Panc1 (cell line): ENCODE measurements around the gene LGR4. TPM values are rescaled to one million over a fixed set of nuclear protein-coding genes. Genes with fewer than 3 reads are reported as not detected.

Experiments used
- ATAC-seq: fragments of 200-7000 bp; cut with Tn5 transposase; 2 replicates; pipeline ENCODE4 v1.9.1; 2020; ENCODE audit warnings: mild to moderate bottlenecking, moderate library complexity
- Bru-seq: library from RNA; stranded (reverse); fragments of 400-500 nt; gene quantifications from one replicate; lab custom pipeline; 2021; lab: Mats Ljungman, UMichigan
- BruChase-seq, 2 experiments: library from RNA; stranded (reverse); fragments of 400-500 nt; gene quantifications; one replicate each; lab custom pipeline; 2021; lab: Mats Ljungman, UMichigan
- BruUV-seq: library from RNA; stranded (reverse); fragments of 400-500 nt; replicated peaks from 2 replicates; lab custom pipeline; 2021; lab: Mats Ljungman, UMichigan
- CTCF ChIA-PET: fragments of 300-600 bp; sonication (Branson Sonifier 250); formaldehyde crosslinking; loops from one replicate; lab custom pipeline; 2022; ENCODE audit warnings: antibody characterized with exemption; lab: Charles Lee
- POLR2A ChIA-PET: fragments of 300-600 bp; sonication (Branson Sonifier 250); formaldehyde crosslinking; loops from one replicate; lab custom pipeline; 2022; ENCODE audit warnings: antibody characterized with exemption; lab: Charles Lee
- DNase-seq: peaks from one replicate; pipeline ENCODE4 v3.0.0-alpha.2; 2010; ENCODE audit warnings: low read depth, low spot score
- H3K27ac ChIP-seq: 2 replicates; pipeline ENCODE4 v1.5.1; 2011; ENCODE audit warnings: mild to moderate bottlenecking, low read length, inconsistent platforms
- H3K27me3 ChIP-seq: fragments of 200-500 bp; sonication (Bioruptor generic); 2 replicates; pipeline ENCODE4 v1.6.0; 2014; ENCODE audit warnings: low read length, inconsistent platforms; ENCODE audit not compliant: control insufficient read depth, insufficient read depth
- H3K36me3 ChIP-seq: fragments of 200-500 bp; sonication (Bioruptor generic); 2 replicates; pipeline ENCODE4 v1.5.1; 2014; ENCODE audit warnings: inconsistent platforms, mild to moderate bottlenecking, low read length, moderate library complexity; ENCODE audit not compliant: control insufficient read depth, insufficient read depth
- H3K4me1 ChIP-seq: 2 replicates; pipeline ENCODE4 v1.5.1; 2011; ENCODE audit warnings: inconsistent platforms, mild to moderate bottlenecking, low read length, moderate library complexity; ENCODE audit not compliant: control insufficient read depth, insufficient read depth
- H3K4me3 ChIP-seq, 2 experiments: 2 replicates each; pipeline ENCODE4 v1.5.1; 2011 to 2012; ENCODE audit warnings: low read depth in 2 of 2, low read length in 2 of 2, mild to moderate bottlenecking in 2 of 2, inconsistent platforms in 1 of 2, moderate library complexity in 1 of 2
- H3K9me3 ChIP-seq: fragments of 200-500 bp; sonication (Bioruptor generic); 2 replicates; pipeline ENCODE4 v1.5.1; 2014; ENCODE audit warnings: low read depth, mild to moderate bottlenecking, inconsistent platforms, low read length, moderate library complexity; ENCODE audit not compliant: control insufficient read depth, insufficient read depth
- POLR2AphosphoS5 ChIP-seq: IDR thresholded peaks from 2 replicates; pipeline ENCODE4 v1.6.1; 2012; ENCODE audit warnings: mild to moderate bottlenecking, low read depth, low read length, moderate library complexity
- SIN3A ChIP-seq: IDR thresholded peaks from 2 replicates; pipeline ENCODE4 v1.6.1; 2012; ENCODE audit warnings: low read depth, mild to moderate bottlenecking, low read length, moderate library complexity, borderline replicate concordance; ENCODE audit not compliant: insufficient read depth
- TCF7L2 ChIP-seq: IDR thresholded peaks from 2 replicates; pipeline ENCODE4 v1.6.1; 2011; ENCODE audit warnings: mild to moderate bottlenecking, low read depth, low read length, inconsistent platforms
- in situ Hi-C: cut with HindIII; loops from 2 replicates; pipeline ENCODE4 v1.10.0; 2016; ENCODE audit warnings: low sequenced_read_pairs, low pct_unique_long_range_greater_than_20kb
- intact Hi-C: fragments of 100-400 bp; cut with micrococcal nuclease; formaldehyde crosslinking; loops from one replicate; pipeline ENCODE4 v1.10.0; 2022; ENCODE audit not compliant: unreplicated experiment
- long read RNA-seq: library from polyadenylated mRNA; unstranded; transcript quantifications from one replicate; pipeline ENCODE4 v2.0.0, GENCODE V29; 2021; ENCODE audit not compliant: unreplicated experiment
- polyA plus RNA-seq: library from polyadenylated mRNA; unstranded; fragments of >200 nt; gene quantifications from one replicate; pipeline ENCODE4 v1.2.1, GENCODE V29; 2012; ENCODE audit warnings: missing spikeins; ENCODE audit not compliant: insufficient read length
- total RNA-seq: library from RNA; stranded (reverse); gene quantifications from one replicate; pipeline ENCODE4 v1.2.1, GENCODE V29; 2021; ENCODE audit not compliant: unreplicated experiment
- TF ChIP-seq, protein P1 (sequence below), 2 experiments: IDR thresholded peaks; 2 replicates each; pipeline ENCODE4 v1.6.1; 2011 to 2012; ENCODE audit warnings: low read depth in 2 of 2, control low read depth in 1 of 2, low read length in 1 of 2, mild to moderate bottlenecking in 1 of 2, moderate library complexity in 1 of 2; ENCODE audit not compliant: insufficient read depth in 1 of 2
- TF ChIP-seq, protein P2 (sequence below): fragments of 450-650 bp; IDR thresholded peaks from 2 replicates; pipeline ENCODE4 v1.5.1; 2017; ENCODE audit warnings: mild to moderate bottlenecking

LGR4 gene
- 61.8 TPM for total RNA-seq
- polyA plus RNA-seq, result 71.4 TPM
- Bru-seq, nascent RNA, result percentile 96 among the genes with signal in this experiment
- BruChase-seq, experiment 1, labeled RNA remaining after a 2-hour chase, result percentile 85 among the genes with signal in this experiment
- percentile 89 among the genes with signal in this experiment for BruChase-seq, experiment 2, labeled RNA remaining after a 6-hour chase
- long read RNA-seq, full-length matches to known transcripts, result 28 of 94 reads
- long read RNA-seq, partial matches to known transcripts, result 43 of 94 reads
- long read RNA-seq, other reads (novel, unspliced or antisense), result 23 of 94 reads

- H3K36me3 ChIP-seq, result no peaks in the 10 kb centered on the region
- in situ Hi-C loops (no loop called here), intact Hi-C loops (no loop called here)
- H3K27ac ChIP-seq, result peak within 1 kb of the TSS; percentile 91
- ChIA-PET CTCF (interaction anchor here (0.6 to 1.0 kb wide), 3 partner anchors 25 to 831 kb away, joined by 3 read pairs; no protein-coding TSS in a partner anchor), POLR2A (interaction anchor here (0.6 to 1.0 kb wide), 9 partner anchors 8 to 1407 kb away, joined by 4 to 18 read pairs (median 11); no protein-coding TSS in a partner anchor)
- peak; percentile 91 for ATAC-seq
- no TSS peak for BruUV-seq
- H3K4me1 ChIP-seq, result peaks cover 24% of the 10 kb centered on the region
- DNase-seq, result no peak
- no peaks in the 10 kb centered on the region for H3K27me3 ChIP-seq
- H3K9me3 ChIP-seq, result no peaks in the 10 kb centered on the region
- H3K4me3 ChIP-seq, result peak within 1 kb of the TSS; percentile 67 to 71
- TF ChIP-seq POLR2AphosphoS5, result peak; percentile 68; the same call in 1 of the 2 replicates
- 0 out of 2 replicates have a peak, but pooled peaks have one; percentile 26 for TF ChIP-seq TCF7L2
- TF ChIP-seq, protein P1, sequence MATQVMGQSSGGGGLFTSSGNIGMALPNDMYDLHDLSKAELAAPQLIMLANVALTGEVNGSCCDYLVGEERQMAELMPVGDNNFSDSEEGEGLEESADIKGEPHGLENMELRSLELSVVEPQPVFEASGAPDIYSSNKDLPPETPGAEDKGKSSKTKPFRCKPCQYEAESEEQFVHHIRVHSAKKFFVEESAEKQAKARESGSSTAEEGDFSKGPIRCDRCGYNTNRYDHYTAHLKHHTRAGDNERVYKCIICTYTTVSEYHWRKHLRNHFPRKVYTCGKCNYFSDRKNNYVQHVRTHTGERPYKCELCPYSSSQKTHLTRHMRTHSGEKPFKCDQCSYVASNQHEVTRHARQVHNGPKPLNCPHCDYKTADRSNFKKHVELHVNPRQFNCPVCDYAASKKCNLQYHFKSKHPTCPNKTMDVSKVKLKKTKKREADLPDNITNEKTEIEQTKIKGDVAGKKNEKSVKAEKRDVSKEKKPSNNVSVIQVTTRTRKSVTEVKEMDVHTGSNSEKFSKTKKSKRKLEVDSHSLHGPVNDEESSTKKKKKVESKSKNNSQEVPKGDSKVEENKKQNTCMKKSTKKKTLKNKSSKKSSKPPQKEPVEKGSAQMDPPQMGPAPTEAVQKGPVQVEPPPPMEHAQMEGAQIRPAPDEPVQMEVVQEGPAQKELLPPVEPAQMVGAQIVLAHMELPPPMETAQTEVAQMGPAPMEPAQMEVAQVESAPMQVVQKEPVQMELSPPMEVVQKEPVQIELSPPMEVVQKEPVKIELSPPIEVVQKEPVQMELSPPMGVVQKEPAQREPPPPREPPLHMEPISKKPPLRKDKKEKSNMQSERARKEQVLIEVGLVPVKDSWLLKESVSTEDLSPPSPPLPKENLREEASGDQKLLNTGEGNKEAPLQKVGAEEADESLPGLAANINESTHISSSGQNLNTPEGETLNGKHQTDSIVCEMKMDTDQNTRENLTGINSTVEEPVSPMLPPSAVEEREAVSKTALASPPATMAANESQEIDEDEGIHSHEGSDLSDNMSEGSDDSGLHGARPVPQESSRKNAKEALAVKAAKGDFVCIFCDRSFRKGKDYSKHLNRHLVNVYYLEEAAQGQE (IDR thresholded peaks at IDR 0.05; ENCODE audit: insufficient read depth in 1 of 2, low read depth in 2 of 2, low read length in 1 of 2), result no peak
Measured at GRCh38 chr11:27472398-27473016, at the start of gene LGR4. LGR4 (minus strand) TSS chr11:27472790; CDS start chr11:27472302, 488 bp downstream.

- ChIA-PET CTCF (no interaction called here), POLR2A (no interaction called here)
- BruUV-seq, result no TSS peak
- intact Hi-C loops, result no loop called here
- DNase-seq (no peak), ATAC-seq (no peak)
- in situ Hi-C loops, result no loop called here
- Histone ChIP-seq H3K4me3 (no peak overlapping the region), H3K27me3 (peaks cover 4% of the 10 kb centered on the region; the same call in 1 of the 2 replicates), H3K4me1 (no peaks in the 10 kb centered on the region), H3K36me3 (no peaks in the 10 kb centered on the region), H3K9me3 (no peaks in the 10 kb centered on the region), H3K27ac (no peak overlapping the region)
- TF ChIP-seq, protein P1 (IDR thresholded peaks at IDR 0.05; ENCODE audit: insufficient read depth in 1 of 2, low read depth in 2 of 2, low read length in 1 of 2), result no peak
- no peak for TF ChIP-seq SIN3A
- TF ChIP-seq POLR2AphosphoS5, result no peak
- TF ChIP-seq, protein P2, sequence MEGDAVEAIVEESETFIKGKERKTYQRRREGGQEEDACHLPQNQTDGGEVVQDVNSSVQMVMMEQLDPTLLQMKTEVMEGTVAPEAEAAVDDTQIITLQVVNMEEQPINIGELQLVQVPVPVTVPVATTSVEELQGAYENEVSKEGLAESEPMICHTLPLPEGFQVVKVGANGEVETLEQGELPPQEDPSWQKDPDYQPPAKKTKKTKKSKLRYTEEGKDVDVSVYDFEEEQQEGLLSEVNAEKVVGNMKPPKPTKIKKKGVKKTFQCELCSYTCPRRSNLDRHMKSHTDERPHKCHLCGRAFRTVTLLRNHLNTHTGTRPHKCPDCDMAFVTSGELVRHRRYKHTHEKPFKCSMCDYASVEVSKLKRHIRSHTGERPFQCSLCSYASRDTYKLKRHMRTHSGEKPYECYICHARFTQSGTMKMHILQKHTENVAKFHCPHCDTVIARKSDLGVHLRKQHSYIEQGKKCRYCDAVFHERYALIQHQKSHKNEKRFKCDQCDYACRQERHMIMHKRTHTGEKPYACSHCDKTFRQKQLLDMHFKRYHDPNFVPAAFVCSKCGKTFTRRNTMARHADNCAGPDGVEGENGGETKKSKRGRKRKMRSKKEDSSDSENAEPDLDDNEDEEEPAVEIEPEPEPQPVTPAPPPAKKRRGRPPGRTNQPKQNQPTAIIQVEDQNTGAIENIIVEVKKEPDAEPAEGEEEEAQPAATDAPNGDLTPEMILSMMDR, result no peak
- TF ChIP-seq TCF7L2, result no peak
Measured at GRCh38 chr11:27520226-27520625, 47.6 kb upstream of the LGR4 start.
